ENCODE results near the gene RPL10A.

DNA sequence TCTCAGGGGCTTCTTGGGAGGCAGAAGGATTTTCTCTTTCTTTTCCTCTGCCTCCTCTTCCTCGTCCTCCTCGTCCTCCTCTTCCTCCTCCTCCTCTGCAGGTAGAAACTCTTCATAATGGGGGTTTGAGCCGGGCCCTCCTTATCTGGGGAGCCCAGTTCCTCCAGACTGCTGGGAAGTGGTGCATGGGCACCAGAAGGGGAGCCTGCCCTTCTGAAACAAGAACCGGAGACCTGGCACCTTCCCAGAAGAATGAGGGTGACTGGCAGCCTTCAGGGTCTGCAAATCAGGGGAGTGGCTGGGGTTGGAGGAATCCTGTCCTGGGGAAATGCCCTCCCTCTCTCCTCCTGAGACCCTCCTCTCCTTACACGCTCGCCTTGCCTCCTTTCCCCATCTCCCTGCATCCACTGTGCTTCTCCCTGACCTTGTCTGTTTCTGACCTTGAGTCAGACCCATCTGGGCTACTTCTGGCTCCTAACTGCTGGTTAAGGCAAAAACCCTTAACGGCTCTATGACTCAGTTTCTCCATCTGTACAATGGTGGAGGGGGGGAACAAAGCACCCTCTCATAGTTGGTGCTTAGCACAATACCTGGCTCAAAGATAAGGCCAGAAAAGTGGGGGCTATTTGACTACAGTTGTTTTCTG is 42.8 kb downstream of the RPL10A start:
- no peak for TF ChIP-seq YY1 (IDR thresholded peaks at IDR 0.05; ENCODE audit: insufficient read depth, insufficient replicate concordance, low read depth, low read length)
- TF ChIP-seq RAD21 (CRISPR knock-in tag; IDR thresholded peaks at IDR 0.05): no peak
- TF ChIP-seq, protein P1, sequence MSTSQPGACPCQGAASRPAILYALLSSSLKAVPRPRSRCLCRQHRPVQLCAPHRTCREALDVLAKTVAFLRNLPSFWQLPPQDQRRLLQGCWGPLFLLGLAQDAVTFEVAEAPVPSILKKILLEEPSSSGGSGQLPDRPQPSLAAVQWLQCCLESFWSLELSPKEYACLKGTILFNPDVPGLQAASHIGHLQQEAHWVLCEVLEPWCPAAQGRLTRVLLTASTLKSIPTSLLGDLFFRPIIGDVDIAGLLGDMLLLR (CRISPR knock-in tag; IDR thresholded peaks at IDR 0.05): no peak
- no peak for TF ChIP-seq ZNF567 (CRISPR knock-in tag; IDR thresholded peaks at IDR 0.05; ENCODE audit: borderline replicate concordance)
- TF ChIP-seq, protein P2, sequence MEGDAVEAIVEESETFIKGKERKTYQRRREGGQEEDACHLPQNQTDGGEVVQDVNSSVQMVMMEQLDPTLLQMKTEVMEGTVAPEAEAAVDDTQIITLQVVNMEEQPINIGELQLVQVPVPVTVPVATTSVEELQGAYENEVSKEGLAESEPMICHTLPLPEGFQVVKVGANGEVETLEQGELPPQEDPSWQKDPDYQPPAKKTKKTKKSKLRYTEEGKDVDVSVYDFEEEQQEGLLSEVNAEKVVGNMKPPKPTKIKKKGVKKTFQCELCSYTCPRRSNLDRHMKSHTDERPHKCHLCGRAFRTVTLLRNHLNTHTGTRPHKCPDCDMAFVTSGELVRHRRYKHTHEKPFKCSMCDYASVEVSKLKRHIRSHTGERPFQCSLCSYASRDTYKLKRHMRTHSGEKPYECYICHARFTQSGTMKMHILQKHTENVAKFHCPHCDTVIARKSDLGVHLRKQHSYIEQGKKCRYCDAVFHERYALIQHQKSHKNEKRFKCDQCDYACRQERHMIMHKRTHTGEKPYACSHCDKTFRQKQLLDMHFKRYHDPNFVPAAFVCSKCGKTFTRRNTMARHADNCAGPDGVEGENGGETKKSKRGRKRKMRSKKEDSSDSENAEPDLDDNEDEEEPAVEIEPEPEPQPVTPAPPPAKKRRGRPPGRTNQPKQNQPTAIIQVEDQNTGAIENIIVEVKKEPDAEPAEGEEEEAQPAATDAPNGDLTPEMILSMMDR (CRISPR knock-in tag; IDR thresholded peaks at IDR 0.05): no peak
- TF ChIP-seq POLR2A (IDR thresholded peaks at IDR 0.05; ENCODE audit: insufficient read depth in 1 of 2, low read depth in 2 of 2, low read length in 2 of 2): no peak
- no peak for TF ChIP-seq SP2 (CRISPR knock-in tag; IDR thresholded peaks at IDR 0.05)
- no peak for TF ChIP-seq SP5 (CRISPR knock-in tag; IDR thresholded peaks at IDR 0.05; ENCODE audit: borderline replicate concordance, low read depth)
- TF ChIP-seq, protein P3, sequence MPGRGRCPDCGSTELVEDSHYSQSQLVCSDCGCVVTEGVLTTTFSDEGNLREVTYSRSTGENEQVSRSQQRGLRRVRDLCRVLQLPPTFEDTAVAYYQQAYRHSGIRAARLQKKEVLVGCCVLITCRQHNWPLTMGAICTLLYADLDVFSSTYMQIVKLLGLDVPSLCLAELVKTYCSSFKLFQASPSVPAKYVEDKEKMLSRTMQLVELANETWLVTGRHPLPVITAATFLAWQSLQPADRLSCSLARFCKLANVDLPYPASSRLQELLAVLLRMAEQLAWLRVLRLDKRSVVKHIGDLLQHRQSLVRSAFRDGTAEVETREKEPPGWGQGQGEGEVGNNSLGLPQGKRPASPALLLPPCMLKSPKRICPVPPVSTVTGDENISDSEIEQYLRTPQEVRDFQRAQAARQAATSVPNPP (CRISPR knock-in tag; IDR thresholded peaks at IDR 0.05): no peak
- TF ChIP-seq HDAC6 (IDR thresholded peaks at IDR 0.05; ENCODE audit: low read depth, low read length): no peak
- TF ChIP-seq NBN (conservative IDR thresholded peaks at IDR 0.05): no peak
- TF ChIP-seq SRF (IDR thresholded peaks at IDR 0.05; ENCODE audit: low read depth, low read length): no peak
- no peak for TF ChIP-seq ZNF775 (CRISPR knock-in tag; IDR thresholded peaks at IDR 0.05; ENCODE audit: borderline replicate concordance)
- TF ChIP-seq ZBTB1 (CRISPR knock-in tag; IDR thresholded peaks at IDR 0.05; ENCODE audit: borderline replicate concordance): no peak
